Measurements from ENCODE around the gene ADAMTSL2.

DNA sequence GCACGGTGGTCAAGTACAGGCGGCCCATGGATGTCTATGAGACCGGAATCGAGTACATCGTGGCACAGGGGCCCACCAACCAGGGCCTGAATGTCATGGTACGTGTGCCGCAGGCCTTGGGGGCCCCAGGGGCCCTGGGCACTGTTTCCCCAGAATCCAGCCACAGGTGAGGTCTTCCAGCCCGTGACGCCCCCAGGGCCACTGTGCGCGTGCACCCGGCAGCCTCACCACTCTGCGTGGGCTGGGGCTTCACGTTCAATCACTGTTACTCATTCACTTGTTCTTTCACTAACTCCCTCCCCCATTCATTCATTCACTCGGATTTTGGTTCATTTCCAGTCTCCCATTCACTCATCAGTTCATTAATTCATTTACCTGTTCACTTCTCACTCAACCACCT, 12.6 kb downstream of the ADAMTSL2 start:
- TF ChIP-seq, protein P1, sequence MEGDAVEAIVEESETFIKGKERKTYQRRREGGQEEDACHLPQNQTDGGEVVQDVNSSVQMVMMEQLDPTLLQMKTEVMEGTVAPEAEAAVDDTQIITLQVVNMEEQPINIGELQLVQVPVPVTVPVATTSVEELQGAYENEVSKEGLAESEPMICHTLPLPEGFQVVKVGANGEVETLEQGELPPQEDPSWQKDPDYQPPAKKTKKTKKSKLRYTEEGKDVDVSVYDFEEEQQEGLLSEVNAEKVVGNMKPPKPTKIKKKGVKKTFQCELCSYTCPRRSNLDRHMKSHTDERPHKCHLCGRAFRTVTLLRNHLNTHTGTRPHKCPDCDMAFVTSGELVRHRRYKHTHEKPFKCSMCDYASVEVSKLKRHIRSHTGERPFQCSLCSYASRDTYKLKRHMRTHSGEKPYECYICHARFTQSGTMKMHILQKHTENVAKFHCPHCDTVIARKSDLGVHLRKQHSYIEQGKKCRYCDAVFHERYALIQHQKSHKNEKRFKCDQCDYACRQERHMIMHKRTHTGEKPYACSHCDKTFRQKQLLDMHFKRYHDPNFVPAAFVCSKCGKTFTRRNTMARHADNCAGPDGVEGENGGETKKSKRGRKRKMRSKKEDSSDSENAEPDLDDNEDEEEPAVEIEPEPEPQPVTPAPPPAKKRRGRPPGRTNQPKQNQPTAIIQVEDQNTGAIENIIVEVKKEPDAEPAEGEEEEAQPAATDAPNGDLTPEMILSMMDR (IDR thresholded peaks at IDR 0.05; ENCODE audit: insufficient read depth, low read length): no peak
- TF ChIP-seq SPI1 (IDR thresholded peaks at IDR 0.05; ENCODE audit: borderline replicate concordance, low read depth): no peak

Data from HL-60 (cell line).